Osteocyte (in vitro differentiated cells): ENCODE measurements around the gene ATP6V1B1. TPM values are rescaled to one million over a fixed set of nuclear protein-coding genes. Genes with fewer than 3 reads are reported as not detected.

Experiments used
- DNase-seq: peaks from one replicate; pipeline ENCODE4 v3.0.0; 2021; ENCODE audit warnings: mixed read lengths; ENCODE audit not compliant: unreplicated experiment; ENCODE audit errors: extremely low spot score
- H3K27ac Mint-ChIP-seq: one replicate; pipeline ENCODE4 v1.8.0; 2021; ENCODE audit warnings: mild to moderate bottlenecking, mixed read lengths; ENCODE audit not compliant: unreplicated experiment
- H3K27me3 Mint-ChIP-seq: one replicate; pipeline ENCODE4 v1.8.0; 2021; ENCODE audit warnings: mixed read lengths; ENCODE audit not compliant: unreplicated experiment
- H3K36me3 Mint-ChIP-seq: one replicate; pipeline ENCODE4 v1.8.0; 2021; ENCODE audit warnings: mixed read lengths; ENCODE audit not compliant: unreplicated experiment
- H3K4me1 Mint-ChIP-seq: one replicate; pipeline ENCODE4 v1.8.0; 2021; ENCODE audit warnings: mixed read lengths; ENCODE audit not compliant: unreplicated experiment
- H3K4me3 Mint-ChIP-seq: one replicate; pipeline ENCODE4 v1.8.0; 2021; ENCODE audit warnings: mild to moderate bottlenecking, moderate library complexity, mixed read lengths; ENCODE audit not compliant: unreplicated experiment
- H3K9me3 Mint-ChIP-seq: one replicate; pipeline ENCODE4 v1.8.0; 2021; ENCODE audit warnings: mixed read lengths; ENCODE audit not compliant: unreplicated experiment
- CTCF ChIP-seq: fragments of 200-600 bp; sonication (generic); IDR thresholded peaks from 2 replicates; pipeline ENCODE4 v1.5.0; 2021; ENCODE audit warnings: antibody characterized with exemption, mild to moderate bottlenecking, moderate library complexity
- total RNA-seq: library from RNA; stranded (reverse); gene quantifications from 2 replicates; pipeline ENCODE4 v1.2.1, GENCODE V29; 2021

ATP6V1B1 gene
- total RNA-seq, 1 donor from 2014 or later: 6.3 TPM

GRCh38 chr2:70960833-70961647 lies 25.3 kb downstream of the ATP6V1B1 start:
- no peak for TF ChIP-seq CTCF
- Mint-ChIP-seq H3K4me3 (no peak overlapping the region), H3K36me3 (peaks cover 2% of the 10 kb centered on the region), H3K4me1 (peaks cover 6% of the 10 kb centered on the region), H3K27me3 (no peaks in the 10 kb centered on the region), H3K27ac (no peak overlapping the region), H3K9me3 (no peaks in the 10 kb centered on the region)
- DNase-seq: peak; percentile 81

GRCh38 chr2:70961648-70961994 lies 25.9 kb downstream of the ATP6V1B1 start:
- TF ChIP-seq CTCF: no peak
- H3K4me1 Mint-ChIP-seq: peaks cover 6% of the 10 kb centered on the region
- peaks cover 2% of the 10 kb centered on the region for H3K36me3 Mint-ChIP-seq
- DNase-seq: no peak
- H3K9me3 Mint-ChIP-seq: no peaks in the 10 kb centered on the region
- no peak overlapping the region for H3K4me3 Mint-ChIP-seq
- H3K27ac Mint-ChIP-seq: no peak overlapping the region
- H3K27me3 Mint-ChIP-seq: peaks cover 1% of the 10 kb centered on the region

- no peak overlapping the region for H3K27ac Mint-ChIP-seq
- peaks cover 6% of the 10 kb centered on the region for H3K27me3 Mint-ChIP-seq
- peaks cover 6% of the 10 kb centered on the region for H3K4me1 Mint-ChIP-seq
- H3K9me3 Mint-ChIP-seq: no peaks in the 10 kb centered on the region
- DNase-seq: peak; percentile 68
- peaks cover 2% of the 10 kb centered on the region for H3K36me3 Mint-ChIP-seq
- no peak overlapping the region for H3K4me3 Mint-ChIP-seq
- no peak for TF ChIP-seq CTCF
These were observed 26.6 kb downstream of the ATP6V1B1 start for GRCh38 chr2:70962211-70962884.

GRCh38 chr2:70962885-70963878 lies 27.5 kb downstream of the ATP6V1B1 start:
- DNase-seq: peak; percentile 78
- no peak overlapping the region for H3K27ac Mint-ChIP-seq
- no peak for TF ChIP-seq CTCF

More at GRCh38 chr2:70962885-70963878, 27.5 kb downstream of the ATP6V1B1 start:
- peaks cover 6% of the 10 kb centered on the region for H3K4me1 Mint-ChIP-seq
- H3K36me3 Mint-ChIP-seq: peaks cover 2% of the 10 kb centered on the region
- H3K9me3 Mint-ChIP-seq: no peaks in the 10 kb centered on the region
- no peak overlapping the region for H3K4me3 Mint-ChIP-seq
- H3K27me3 Mint-ChIP-seq: peaks cover 8% of the 10 kb centered on the region
